HG02884 (cell line): ENCODE results near the gene CYP27B1.
"Not testable (repeated sequence)": the region's sequence is repeated elsewhere in the genome, so short reads cannot be mapped to it uniquely, and the experiment has no call there.

Experiments used
- ATAC-seq: cut with Tn5 transposase; IDR thresholded peaks from one replicate; pipeline ENCODE4 v1.9.1; 2021; ENCODE audit warnings: mild to moderate bottlenecking, moderate library complexity; ENCODE audit not compliant: unreplicated experiment

Gene CYP27B1

DNA sequence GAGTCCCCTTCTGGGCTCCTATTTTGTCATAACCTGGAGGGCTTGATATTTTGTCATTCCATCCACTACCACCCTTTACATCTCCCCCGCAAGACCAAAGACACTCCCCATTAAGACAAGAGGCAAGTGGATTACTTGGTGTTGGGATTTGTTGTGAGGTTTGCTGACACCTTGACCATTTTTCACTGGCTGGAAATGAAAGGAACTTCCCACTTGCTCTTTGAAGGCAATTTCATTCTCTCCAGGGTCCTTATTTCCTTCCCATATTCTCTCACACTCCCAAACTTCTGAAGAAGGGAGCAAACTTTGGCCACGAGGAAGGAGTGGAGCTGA is 43.3 kb downstream of the CYP27B1 start:
- no peak for ATAC-seq

DNA sequence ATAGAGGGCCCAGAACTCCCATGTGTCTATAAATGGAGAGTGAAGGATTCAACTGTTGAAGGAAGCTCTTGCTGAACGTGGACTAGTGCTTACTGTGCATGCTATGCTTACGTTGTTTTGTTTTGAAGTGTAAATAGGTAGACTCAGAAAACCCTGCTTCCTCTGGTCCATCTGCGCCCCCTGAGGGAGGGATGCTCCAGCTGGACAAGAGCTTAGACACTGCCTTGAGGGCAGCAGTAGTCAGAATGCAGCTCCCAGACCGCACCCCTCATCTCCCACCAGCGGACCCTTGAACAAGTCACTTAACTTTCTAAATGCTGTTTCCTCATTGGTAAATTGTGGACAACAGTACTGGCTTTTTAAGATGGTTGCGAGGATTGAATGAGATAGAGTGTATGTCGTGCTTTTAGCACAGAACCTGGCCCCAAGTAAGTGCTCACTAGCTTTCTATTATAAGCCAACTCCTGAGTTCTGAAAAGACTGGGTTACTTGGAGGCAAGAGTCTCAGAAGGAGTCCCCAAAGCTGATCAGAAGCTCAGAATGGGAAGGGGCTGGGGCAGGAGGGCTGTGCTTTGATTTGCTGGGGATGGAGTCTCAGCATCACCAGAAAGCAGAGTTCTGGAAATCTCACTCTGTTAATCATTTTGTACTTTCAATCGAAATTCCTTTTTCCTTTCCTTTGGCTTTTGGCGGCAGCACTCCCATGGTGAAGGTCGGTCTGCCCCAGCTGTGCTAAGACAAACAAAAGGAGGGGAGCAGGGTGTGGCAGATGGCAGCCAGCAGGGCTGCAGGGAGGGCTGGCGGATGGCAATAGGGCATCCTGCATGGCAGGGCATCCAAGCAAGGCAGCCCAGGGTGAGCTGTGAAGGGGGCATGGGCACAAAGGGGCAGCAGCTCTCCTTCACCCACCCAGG is 43.9 kb downstream of the CYP27B1 start:
- no peak for ATAC-seq

DNA sequence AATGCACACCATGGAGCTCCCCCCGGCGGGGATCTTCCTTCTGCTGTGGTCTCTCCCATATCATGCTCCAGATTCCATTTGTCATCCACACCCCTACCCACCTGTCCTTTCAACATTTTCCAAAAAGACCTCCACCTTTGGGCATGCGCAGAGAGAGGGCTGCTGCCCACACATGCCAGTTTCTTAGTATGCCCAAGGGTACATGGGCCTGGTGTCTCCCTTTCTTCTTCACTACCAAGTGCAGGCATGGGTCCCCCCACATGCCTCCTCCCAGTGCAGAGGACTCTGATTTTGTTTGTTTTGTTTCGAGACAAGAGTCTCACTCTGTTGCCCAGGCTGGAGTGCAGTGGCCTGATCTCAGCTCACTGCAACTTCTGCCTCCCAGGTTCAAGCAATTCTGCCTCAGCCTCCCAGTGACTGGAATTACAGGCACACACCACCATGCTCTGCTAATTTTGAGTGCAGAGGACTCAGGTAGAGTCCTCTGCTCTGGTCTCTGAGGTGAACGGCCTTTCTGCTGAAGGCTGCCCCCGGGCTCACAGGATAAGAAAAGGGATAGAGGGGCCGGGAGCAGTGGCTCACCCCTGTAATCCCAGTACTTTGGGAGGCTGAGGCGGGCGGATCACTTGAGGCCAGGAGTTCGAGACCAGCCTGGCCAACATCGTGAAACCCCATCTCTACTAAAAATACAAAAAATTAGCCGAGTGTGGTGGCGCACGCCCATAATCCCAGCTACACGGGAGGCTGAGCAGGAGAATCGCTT is 44.9 kb downstream of the CYP27B1 start:
- not testable (repeated sequence) for ATAC-seq

DNA sequence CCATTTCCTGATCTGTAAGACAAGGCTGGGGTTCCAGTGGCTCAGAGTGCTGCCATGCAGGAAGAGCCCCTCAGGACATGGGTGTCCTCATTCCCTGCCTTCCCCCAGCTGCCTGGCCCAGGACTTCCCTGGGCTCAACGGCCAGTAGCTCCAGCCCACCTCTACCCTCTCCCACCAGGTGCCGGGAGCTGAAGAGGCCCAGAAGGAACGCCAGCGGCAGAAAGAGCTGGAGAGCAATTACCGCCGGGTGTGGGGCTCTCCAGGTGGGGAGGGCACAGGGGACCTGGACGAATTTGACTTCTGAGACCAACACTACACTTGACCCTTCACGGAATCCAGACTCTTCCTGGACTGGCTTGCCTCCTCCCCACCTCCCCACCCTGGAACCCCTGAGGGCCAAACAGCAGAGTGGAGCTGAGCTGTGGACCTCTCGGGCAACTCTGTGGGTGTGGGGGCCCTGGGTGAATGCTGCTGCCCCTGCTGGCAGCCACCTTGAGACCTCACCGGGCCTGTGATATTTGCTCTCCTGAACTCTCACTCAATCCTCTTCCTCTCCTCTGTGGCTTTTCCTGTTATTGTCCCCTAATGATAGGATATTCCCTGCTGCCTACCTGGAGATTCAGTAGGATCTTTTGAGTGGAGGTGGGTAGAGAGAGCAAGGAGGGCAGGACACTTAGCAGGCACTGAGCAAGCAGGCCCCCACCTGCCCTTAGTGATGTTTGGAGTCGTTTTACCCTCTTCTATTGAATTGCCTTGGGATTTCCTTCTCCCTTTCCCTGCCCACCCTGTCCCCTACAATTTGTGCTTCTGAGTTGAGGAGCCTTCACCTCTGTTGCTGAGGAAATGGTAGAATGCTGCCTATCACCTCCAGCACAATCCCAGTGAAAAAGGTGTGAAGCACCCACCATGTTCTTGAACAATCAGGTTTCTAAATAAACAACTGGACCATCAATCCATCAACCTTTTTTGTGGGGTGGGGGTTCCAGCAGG is 46.0 kb downstream of the CYP27B1 start:
- no peak for ATAC-seq

DNA sequence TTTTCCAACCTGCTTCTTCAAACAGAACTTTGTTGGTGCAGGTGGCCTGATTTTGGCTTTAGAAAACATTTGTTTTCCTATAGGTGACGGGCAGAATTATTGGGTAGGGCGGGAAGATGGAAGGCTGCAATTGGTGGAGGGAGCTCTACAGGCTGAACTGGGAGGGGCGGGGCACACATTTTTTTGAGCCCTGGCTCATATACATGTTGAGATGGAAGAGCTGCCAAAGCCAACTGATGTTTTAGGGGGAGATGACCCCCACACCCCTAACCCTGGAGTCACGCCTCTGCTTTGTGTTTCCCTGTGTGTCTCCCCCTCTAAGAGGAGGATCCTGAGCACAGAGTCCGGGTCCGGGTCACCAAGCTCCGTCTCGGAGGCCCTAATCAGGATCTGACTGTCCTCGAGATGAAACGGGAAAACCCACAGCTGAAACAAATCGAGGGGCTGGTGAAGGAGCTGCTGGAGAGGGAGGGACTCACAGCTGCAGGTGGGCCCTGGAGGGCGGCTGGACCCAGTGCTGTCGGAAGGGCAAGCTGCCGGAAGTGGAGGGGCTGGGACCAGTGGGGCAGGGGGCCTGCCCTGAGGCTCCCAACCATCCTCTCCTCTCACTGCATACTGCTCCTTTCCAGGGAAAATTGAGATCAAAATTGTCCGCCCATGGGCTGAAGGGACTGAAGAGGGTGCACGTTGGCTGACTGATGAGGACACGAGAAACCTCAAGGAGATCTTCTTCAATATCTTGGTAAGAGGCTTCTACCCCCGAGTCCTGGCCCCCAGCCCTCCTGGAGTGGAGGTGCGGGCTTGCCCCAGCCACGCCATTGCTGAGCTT is 46.9 kb downstream of the CYP27B1 start:
- ATAC-seq: no peak

DNA sequence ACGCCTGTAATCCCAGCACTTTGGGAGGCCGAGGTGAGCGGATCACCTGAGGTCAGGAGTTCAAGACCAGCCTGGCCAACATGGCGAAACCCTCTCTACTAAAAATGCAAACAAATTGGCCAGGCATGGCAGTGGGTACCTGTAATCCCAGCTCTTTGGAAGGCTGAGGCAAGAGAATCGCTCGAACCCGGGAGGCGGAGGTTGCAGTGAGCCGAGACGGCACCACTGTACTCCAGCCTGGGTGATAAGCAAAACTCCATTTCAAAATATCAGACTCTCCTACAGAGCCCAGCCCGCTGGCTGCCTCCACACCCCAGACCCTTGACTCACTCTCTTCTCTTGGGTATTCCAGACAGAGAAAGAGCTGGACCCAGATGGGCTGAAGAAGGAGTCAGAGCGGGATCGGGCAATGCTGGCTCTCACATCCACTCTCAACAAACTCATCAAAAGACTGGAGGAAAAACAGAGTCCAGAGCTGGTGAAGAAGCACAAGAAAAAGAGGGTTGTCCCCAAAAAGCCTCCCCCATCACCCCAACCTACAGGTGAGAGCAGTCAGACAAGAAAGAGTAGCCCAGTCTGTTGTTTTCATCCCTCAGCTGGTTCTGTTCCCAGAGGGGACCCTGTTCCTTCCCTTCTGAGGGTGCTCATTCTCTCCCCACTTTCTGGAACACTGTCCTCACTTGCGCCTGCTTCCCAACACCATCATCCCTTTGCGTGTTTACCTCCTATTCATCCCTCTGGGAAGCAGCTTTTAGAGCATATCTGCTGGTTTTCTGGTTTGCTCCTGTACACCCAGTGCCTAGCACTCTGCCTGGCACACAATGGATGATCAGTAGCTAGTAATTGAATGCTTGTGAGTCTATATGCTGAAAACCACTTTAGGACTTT is 48.0 kb downstream of the CYP27B1 start:
- no peak for ATAC-seq

DNA sequence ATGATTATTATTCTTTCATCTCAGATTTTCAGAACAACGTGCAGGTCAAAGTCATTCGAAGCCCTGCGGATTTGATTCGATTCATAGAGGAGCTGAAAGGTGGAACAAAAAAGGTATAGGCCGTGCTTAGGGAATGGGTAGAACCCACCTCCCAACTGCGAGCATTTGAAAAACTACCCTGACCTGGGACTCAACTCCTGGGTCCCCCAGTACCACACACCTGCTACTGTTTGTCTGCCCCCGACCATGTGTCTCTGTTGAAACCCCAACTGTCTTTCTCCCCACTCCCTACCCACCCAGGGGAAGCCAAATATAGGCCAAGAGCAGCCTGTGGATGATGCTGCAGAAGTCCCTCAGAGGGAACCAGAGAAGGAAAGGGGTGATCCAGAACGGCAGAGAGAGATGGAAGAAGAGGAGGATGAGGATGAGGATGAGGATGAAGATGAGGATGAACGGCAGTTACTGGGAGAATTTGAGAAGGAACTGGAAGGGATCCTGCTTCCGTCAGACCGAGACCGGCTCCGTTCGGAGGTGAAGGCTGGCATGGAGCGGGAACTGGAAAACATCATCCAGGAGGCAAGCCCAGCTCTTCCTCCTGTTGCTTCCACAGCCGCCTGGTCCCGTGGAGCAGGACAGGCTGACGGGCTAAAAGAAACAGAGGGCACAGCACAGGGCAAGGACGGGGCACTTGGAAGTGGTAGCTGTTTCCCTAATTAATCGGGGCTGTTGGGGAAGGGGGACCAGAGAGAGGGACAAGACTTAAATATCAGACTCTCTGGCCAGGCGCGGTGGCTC is 48.8 kb downstream of the CYP27B1 start:
- ATAC-seq: no peak

DNA sequence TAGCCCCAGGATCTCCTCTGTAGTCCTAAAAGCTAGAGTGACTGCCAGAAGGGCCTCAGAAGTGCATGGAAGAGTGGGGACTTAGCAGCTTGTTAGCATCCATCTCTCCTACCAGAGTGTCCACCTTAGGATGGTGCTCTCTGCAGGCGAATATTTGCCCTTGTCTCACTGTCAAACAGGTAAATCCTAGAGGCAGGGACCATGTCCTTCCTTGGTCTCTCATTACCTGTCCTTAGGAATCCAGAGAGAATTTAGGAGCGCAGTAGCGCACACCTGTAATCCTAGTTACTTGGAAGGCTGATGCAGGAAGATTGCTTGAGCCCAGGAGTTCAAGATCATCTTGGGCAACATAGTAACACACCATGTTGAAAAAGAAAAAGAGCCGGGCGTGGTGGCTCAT is 49.7 kb downstream of the CYP27B1 start:
- ATAC-seq: no peak

DNA sequence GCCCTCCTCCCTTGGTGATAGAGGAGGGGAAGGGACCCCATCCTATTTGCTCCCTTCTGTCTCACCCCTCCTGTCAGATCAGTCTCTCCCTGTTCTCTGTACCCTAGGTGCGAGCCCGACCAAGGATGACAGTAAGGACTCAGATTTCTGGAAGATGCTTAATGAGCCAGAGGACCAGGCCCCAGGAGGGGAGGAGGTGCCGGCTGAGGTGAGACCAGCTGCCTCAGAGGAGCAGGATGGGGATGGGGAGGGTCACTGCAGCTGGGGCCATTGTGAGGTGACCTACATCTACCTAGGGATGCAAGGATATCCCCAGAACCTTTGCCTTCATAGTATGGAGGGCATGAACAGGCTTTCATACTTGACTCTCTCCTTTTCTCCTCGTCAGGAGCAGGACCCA is 50.6 kb downstream of the CYP27B1 start:
- ATAC-seq: no peak

DNA sequence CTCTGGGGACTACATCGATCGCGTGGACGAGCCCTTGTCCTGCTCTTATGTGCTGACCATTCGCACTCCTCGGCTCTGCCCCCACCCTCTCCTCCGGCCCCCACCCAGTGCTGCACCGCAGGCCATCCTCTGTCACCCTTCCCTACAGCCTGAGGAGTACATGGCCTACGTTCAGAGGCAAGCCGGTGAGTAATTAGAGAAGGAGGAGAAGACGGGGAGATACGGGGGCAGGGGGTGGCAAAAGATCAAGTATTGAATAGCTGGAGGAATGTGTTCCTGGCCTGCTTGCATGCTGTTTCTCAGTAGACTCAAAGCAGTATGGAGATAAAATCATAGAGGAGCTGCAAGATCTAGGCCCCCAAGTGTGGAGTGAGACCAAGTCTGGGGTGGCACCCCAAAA is 51.1 kb downstream of the CYP27B1 start:
- no peak for ATAC-seq

DNA sequence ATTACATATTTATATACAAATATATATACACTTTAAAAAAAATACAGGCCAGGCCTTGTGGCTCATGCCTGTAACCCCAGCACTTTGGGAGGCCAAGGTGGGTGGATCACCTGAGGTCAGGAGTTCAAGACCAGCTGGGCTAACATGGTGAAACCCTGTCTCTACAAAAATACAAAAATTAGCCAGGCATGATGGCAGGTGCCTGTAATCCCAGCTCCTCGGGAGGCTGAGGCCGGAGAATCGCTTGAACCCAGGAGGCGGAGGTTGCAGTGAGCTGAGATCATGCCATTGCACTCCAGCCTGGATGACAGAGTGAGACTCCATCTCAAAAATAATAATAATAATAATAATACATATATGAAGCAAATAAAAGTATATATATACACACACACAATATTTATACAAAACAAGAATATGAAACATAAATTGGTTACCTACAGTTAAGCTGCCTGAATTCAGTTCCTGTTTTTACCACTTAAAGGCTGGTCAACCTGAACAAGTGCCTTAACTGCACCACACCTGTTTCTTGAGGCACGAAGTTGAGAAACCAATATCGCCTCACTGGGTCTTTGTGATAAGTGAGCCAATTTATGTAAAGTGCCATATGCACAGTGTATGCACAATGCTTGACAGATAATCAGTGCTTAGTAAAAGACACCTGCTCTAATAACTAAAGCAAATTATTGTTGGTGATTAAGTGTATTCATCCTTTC is 51.7 kb downstream of the CYP27B1 start:
- not testable (repeated sequence) for ATAC-seq

DNA sequence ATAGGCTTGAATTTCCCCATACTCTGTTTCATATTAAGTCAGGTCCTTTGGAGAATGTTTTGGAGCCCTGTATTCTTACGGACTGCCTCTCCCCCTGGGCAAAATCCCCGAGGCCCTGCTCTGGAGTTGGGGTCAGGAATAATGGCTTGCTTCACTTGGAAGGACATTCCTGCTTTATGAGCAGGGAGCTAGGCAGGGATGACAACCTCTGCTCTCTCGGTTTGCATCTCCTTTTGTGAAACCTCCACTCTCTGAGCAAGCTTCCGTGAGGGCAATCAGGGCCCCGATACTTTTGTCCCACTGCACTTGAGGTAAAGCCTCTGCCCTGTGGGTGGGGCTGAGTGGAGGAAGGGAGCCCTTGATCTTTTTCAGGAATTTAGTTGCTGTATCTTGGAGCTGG is 53.7 kb downstream of the CYP27B1 start:
- ATAC-seq: no peak

DNA sequence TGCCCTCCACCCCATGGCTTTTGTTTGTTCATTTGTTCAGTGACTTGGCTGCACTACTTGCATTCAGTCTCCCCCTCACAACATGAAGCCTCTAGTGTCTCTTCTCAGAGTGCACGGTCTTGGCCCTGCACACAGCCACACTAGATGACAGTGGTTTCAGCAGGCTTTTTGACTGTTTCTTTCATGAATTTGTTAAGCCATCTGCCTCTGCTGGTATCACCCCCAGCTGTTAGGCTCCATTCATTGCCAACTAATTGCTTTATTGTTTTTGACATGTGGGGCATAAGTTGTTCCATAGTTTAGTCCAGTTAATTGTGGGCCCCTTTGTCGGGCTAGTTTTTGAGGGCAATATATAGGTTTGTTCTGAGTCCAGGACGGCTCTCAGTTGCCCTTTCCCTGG is 54.2 kb downstream of the CYP27B1 start:
- no peak for ATAC-seq
